Panc1 (cell line): ENCODE data around the gene LCE3E. TPM values are rescaled to one million over a fixed set of nuclear protein-coding genes. Genes with fewer than 3 reads are reported as not detected.

Experiments
- ATAC-seq: fragments of 200-7000 bp; cut with Tn5 transposase; 2 replicates; pipeline ENCODE4 v1.9.1; 2020; ENCODE audit warnings: mild to moderate bottlenecking, moderate library complexity
- BruUV-seq: library from RNA; stranded (reverse); fragments of 400-500 nt; replicated peaks from 2 replicates; lab custom pipeline; 2021; lab: Mats Ljungman, UMichigan
- CTCF ChIA-PET: fragments of 300-600 bp; sonication (Branson Sonifier 250); formaldehyde crosslinking; loops from one replicate; lab custom pipeline; 2022; ENCODE audit warnings: antibody characterized with exemption; lab: Charles Lee
- POLR2A ChIA-PET: fragments of 300-600 bp; sonication (Branson Sonifier 250); formaldehyde crosslinking; loops from one replicate; lab custom pipeline; 2022; ENCODE audit warnings: antibody characterized with exemption; lab: Charles Lee
- DNase-seq: peaks from one replicate; pipeline ENCODE4 v3.0.0-alpha.2; 2010; ENCODE audit warnings: low read depth, low spot score
- H3K27ac ChIP-seq: 2 replicates; pipeline ENCODE4 v1.5.1; 2011; ENCODE audit warnings: mild to moderate bottlenecking, low read length, inconsistent platforms
- H3K27me3 ChIP-seq: fragments of 200-500 bp; sonication (Bioruptor generic); 2 replicates; pipeline ENCODE4 v1.6.0; 2014; ENCODE audit warnings: low read length, inconsistent platforms; ENCODE audit not compliant: control insufficient read depth, insufficient read depth
- H3K36me3 ChIP-seq: fragments of 200-500 bp; sonication (Bioruptor generic); 2 replicates; pipeline ENCODE4 v1.5.1; 2014; ENCODE audit warnings: inconsistent platforms, mild to moderate bottlenecking, low read length, moderate library complexity; ENCODE audit not compliant: control insufficient read depth, insufficient read depth
- H3K4me1 ChIP-seq: 2 replicates; pipeline ENCODE4 v1.5.1; 2011; ENCODE audit warnings: inconsistent platforms, mild to moderate bottlenecking, low read length, moderate library complexity; ENCODE audit not compliant: control insufficient read depth, insufficient read depth
- H3K4me3 ChIP-seq, 2 experiments: 2 replicates each; pipeline ENCODE4 v1.5.1; 2011 to 2012; ENCODE audit warnings: low read depth in 2 of 2, low read length in 2 of 2, mild to moderate bottlenecking in 2 of 2, inconsistent platforms in 1 of 2, moderate library complexity in 1 of 2
- H3K9me3 ChIP-seq: fragments of 200-500 bp; sonication (Bioruptor generic); 2 replicates; pipeline ENCODE4 v1.5.1; 2014; ENCODE audit warnings: low read depth, mild to moderate bottlenecking, inconsistent platforms, low read length, moderate library complexity; ENCODE audit not compliant: control insufficient read depth, insufficient read depth
- POLR2AphosphoS5 ChIP-seq: IDR thresholded peaks from 2 replicates; pipeline ENCODE4 v1.6.1; 2012; ENCODE audit warnings: mild to moderate bottlenecking, low read depth, low read length, moderate library complexity
- SIN3A ChIP-seq: IDR thresholded peaks from 2 replicates; pipeline ENCODE4 v1.6.1; 2012; ENCODE audit warnings: low read depth, mild to moderate bottlenecking, low read length, moderate library complexity, borderline replicate concordance; ENCODE audit not compliant: insufficient read depth
- TCF7L2 ChIP-seq: IDR thresholded peaks from 2 replicates; pipeline ENCODE4 v1.6.1; 2011; ENCODE audit warnings: mild to moderate bottlenecking, low read depth, low read length, inconsistent platforms
- in situ Hi-C: cut with HindIII; loops from 2 replicates; pipeline ENCODE4 v1.10.0; 2016; ENCODE audit warnings: low sequenced_read_pairs, low pct_unique_long_range_greater_than_20kb
- intact Hi-C: fragments of 100-400 bp; cut with micrococcal nuclease; formaldehyde crosslinking; loops from one replicate; pipeline ENCODE4 v1.10.0; 2022; ENCODE audit not compliant: unreplicated experiment
- total RNA-seq: library from RNA; stranded (reverse); gene quantifications from one replicate; pipeline ENCODE4 v1.2.1, GENCODE V29; 2021; ENCODE audit not compliant: unreplicated experiment
- TF ChIP-seq, protein P1 (sequence below), 2 experiments: IDR thresholded peaks; 2 replicates each; pipeline ENCODE4 v1.6.1; 2011 to 2012; ENCODE audit warnings: low read depth in 2 of 2, control low read depth in 1 of 2, low read length in 1 of 2, mild to moderate bottlenecking in 1 of 2, moderate library complexity in 1 of 2; ENCODE audit not compliant: insufficient read depth in 1 of 2
- TF ChIP-seq, protein P2 (sequence below): fragments of 450-650 bp; IDR thresholded peaks from 2 replicates; pipeline ENCODE4 v1.5.1; 2017; ENCODE audit warnings: mild to moderate bottlenecking

Gene LCE3E
- total RNA-seq, 1 experiment from 2014 or later, result not detected

DNA sequence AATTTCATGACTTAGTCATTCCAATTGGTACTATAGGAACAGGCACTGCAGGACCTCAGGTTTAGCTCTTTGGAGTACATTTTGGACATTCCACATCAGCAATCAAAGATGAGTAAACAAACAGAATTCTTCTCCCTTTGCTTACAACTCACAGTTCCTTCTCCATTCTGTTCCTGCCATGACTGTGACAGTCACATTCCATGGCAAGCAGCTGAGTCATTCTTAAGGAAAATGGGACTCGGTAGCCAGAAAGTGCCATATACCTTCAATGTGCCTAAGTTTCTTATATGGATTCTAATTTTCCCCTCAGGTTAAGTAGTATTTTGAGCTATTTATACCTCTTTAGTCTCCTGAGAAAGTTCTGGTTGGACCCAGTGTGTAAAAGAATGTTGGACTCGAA lies 26.7 kb downstream of the LCE3E start:
- CTCF ChIA-PET, result no interaction called here
- H3K4me1 ChIP-seq, result no peaks in the 10 kb centered on the region
- H3K27me3 ChIP-seq, result peaks cover 4% of the 10 kb centered on the region
- no TSS peak for BruUV-seq
- no peak overlapping the region for H3K4me3 ChIP-seq
- no peaks in the 10 kb centered on the region for H3K9me3 ChIP-seq
- intact Hi-C loops (no loop called here), in situ Hi-C loops (no loop called here)
- no peak for ATAC-seq
- POLR2A ChIA-PET, result no interaction called here
- H3K27ac ChIP-seq, result no peak overlapping the region
- no peak for DNase-seq
- TF ChIP-seq, protein P1, sequence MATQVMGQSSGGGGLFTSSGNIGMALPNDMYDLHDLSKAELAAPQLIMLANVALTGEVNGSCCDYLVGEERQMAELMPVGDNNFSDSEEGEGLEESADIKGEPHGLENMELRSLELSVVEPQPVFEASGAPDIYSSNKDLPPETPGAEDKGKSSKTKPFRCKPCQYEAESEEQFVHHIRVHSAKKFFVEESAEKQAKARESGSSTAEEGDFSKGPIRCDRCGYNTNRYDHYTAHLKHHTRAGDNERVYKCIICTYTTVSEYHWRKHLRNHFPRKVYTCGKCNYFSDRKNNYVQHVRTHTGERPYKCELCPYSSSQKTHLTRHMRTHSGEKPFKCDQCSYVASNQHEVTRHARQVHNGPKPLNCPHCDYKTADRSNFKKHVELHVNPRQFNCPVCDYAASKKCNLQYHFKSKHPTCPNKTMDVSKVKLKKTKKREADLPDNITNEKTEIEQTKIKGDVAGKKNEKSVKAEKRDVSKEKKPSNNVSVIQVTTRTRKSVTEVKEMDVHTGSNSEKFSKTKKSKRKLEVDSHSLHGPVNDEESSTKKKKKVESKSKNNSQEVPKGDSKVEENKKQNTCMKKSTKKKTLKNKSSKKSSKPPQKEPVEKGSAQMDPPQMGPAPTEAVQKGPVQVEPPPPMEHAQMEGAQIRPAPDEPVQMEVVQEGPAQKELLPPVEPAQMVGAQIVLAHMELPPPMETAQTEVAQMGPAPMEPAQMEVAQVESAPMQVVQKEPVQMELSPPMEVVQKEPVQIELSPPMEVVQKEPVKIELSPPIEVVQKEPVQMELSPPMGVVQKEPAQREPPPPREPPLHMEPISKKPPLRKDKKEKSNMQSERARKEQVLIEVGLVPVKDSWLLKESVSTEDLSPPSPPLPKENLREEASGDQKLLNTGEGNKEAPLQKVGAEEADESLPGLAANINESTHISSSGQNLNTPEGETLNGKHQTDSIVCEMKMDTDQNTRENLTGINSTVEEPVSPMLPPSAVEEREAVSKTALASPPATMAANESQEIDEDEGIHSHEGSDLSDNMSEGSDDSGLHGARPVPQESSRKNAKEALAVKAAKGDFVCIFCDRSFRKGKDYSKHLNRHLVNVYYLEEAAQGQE (IDR thresholded peaks at IDR 0.05; ENCODE audit: insufficient read depth in 1 of 2, low read depth in 2 of 2, low read length in 1 of 2), result no peak
- no peak for TF ChIP-seq POLR2AphosphoS5
- no peak for TF ChIP-seq TCF7L2
- no peak for TF ChIP-seq SIN3A
- TF ChIP-seq, protein P2, sequence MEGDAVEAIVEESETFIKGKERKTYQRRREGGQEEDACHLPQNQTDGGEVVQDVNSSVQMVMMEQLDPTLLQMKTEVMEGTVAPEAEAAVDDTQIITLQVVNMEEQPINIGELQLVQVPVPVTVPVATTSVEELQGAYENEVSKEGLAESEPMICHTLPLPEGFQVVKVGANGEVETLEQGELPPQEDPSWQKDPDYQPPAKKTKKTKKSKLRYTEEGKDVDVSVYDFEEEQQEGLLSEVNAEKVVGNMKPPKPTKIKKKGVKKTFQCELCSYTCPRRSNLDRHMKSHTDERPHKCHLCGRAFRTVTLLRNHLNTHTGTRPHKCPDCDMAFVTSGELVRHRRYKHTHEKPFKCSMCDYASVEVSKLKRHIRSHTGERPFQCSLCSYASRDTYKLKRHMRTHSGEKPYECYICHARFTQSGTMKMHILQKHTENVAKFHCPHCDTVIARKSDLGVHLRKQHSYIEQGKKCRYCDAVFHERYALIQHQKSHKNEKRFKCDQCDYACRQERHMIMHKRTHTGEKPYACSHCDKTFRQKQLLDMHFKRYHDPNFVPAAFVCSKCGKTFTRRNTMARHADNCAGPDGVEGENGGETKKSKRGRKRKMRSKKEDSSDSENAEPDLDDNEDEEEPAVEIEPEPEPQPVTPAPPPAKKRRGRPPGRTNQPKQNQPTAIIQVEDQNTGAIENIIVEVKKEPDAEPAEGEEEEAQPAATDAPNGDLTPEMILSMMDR, result no peak
- H3K36me3 ChIP-seq, result no peaks in the 10 kb centered on the region

DNA sequence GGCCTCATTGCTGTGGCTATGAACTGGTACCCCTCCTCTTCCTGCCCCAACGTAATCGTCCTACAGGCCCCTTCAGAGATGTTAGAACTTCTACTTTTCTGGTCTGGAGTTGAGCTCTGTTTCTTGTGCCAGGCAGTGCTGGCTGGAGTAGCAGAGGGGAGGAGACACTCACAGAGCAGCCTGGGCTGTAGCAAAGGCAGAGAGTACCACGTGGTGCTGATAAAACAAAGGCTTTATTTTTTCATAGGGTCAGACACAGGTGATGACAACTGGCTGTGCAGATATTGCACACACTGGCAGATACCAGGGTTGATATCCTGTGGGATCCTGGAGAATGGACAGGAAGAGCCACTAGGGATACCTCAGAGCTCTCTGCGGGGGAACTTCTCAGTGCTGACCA lies 29.1 kb downstream of the LCE3E start:
- H3K4me1 ChIP-seq, result no peaks in the 10 kb centered on the region
- BruUV-seq, result no TSS peak
- TF ChIP-seq POLR2AphosphoS5 (no peak), SIN3A (no peak), TCF7L2 (no peak)
- TF ChIP-seq, protein P1 (IDR thresholded peaks at IDR 0.05; ENCODE audit: insufficient read depth in 1 of 2, low read depth in 2 of 2, low read length in 1 of 2), result no peak
- TF ChIP-seq, protein P2, result no peak
- in situ Hi-C loops (no loop called here), intact Hi-C loops (no loop called here)
- no peak for DNase-seq
- no peaks in the 10 kb centered on the region for H3K9me3 ChIP-seq
- no peak overlapping the region for H3K4me3 ChIP-seq
- ChIA-PET CTCF (no interaction called here), POLR2A (no interaction called here)
- H3K36me3 ChIP-seq, result no peaks in the 10 kb centered on the region
- H3K27ac ChIP-seq, result no peak overlapping the region
- peaks cover 4% of the 10 kb centered on the region for H3K27me3 ChIP-seq
- ATAC-seq, result no peak
